HFFc6 (cell line): ENCODE data around the gene RAMP3. TPM values are rescaled to one million over a fixed set of nuclear protein-coding genes. Genes with fewer than 3 reads are reported as not detected.

Experiments used
- DNase-seq: peaks from one replicate; pipeline ENCODE4 v3.0.0-alpha.2; 2018
- H3K27ac Mint-ChIP-seq: 2 replicates; pipeline ENCODE4 v1.8.0; 2020; ENCODE audit warnings: mild to moderate bottlenecking, mixed read lengths
- H3K27me3 Mint-ChIP-seq: 2 replicates; pipeline ENCODE4 v1.8.0; 2021; ENCODE audit warnings: mild to moderate bottlenecking, moderate library complexity, mixed read lengths; ENCODE audit not compliant: insufficient read depth
- H3K36me3 Mint-ChIP-seq: 2 replicates; pipeline ENCODE4 v1.8.0; 2021; ENCODE audit warnings: low read depth, mixed read lengths
- H3K4me1 Mint-ChIP-seq: 2 replicates; pipeline ENCODE4 v1.8.0; 2020; ENCODE audit warnings: low read depth, mixed read lengths
- H3K4me3 Mint-ChIP-seq: 2 replicates; pipeline ENCODE4 v1.8.0; 2020; ENCODE audit warnings: mild to moderate bottlenecking, moderate library complexity, mixed read lengths
- H3K9me3 Mint-ChIP-seq: 2 replicates; pipeline ENCODE4 v1.8.0; 2020; ENCODE audit warnings: mild to moderate bottlenecking, mixed read lengths
- total RNA-seq, 6 experiments: library from RNA; stranded (reverse); fragmentation: NEBNext Ultra II Directional; extraction: Animal tissue kit (Norgen Biotek cat#: 25700); gene quantifications; 2 replicates in 1 of 6; 3 replicates in 5 of 6; pipeline ENCODE4 v1.2.3, GENCODE V29; 2021
- TF ChIP-seq, protein P1 (sequence below): fragments of 200-600 bp; sonication (generic); IDR thresholded peaks from 2 replicates; pipeline ENCODE4 v1.5.0; 2021; ENCODE audit warnings: antibody characterized with exemption, mild to moderate bottlenecking

Gene RAMP3
- total RNA-seq, 6 experiments from 2014 or later, result not detected

GRCh38 chr7:45212606-45213005 lies 55.0 kb downstream of the RAMP3 start:
- Mint-ChIP-seq H3K9me3 (no peaks in the 10 kb centered on the region), H3K4me3 (no peak overlapping the region), H3K36me3 (no peaks in the 10 kb centered on the region), H3K27ac (no peak overlapping the region), H3K4me1 (no peaks in the 10 kb centered on the region), H3K27me3 (peaks cover 50% of the 10 kb centered on the region)
- DNase-seq, result no peak
- TF ChIP-seq, protein P1, sequence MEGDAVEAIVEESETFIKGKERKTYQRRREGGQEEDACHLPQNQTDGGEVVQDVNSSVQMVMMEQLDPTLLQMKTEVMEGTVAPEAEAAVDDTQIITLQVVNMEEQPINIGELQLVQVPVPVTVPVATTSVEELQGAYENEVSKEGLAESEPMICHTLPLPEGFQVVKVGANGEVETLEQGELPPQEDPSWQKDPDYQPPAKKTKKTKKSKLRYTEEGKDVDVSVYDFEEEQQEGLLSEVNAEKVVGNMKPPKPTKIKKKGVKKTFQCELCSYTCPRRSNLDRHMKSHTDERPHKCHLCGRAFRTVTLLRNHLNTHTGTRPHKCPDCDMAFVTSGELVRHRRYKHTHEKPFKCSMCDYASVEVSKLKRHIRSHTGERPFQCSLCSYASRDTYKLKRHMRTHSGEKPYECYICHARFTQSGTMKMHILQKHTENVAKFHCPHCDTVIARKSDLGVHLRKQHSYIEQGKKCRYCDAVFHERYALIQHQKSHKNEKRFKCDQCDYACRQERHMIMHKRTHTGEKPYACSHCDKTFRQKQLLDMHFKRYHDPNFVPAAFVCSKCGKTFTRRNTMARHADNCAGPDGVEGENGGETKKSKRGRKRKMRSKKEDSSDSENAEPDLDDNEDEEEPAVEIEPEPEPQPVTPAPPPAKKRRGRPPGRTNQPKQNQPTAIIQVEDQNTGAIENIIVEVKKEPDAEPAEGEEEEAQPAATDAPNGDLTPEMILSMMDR, result no peak

GRCh38 chr7:45215601-45216062 lies 58.0 kb downstream of the RAMP3 start:
- H3K9me3 Mint-ChIP-seq, result no peaks in the 10 kb centered on the region
- H3K4me3 Mint-ChIP-seq, result no peak overlapping the region
- no peak for DNase-seq
- no peaks in the 10 kb centered on the region for H3K36me3 Mint-ChIP-seq
- H3K27ac Mint-ChIP-seq, result no peak overlapping the region
- TF ChIP-seq, protein P1, result no peak
- peaks cover 38% of the 10 kb centered on the region for H3K27me3 Mint-ChIP-seq
- no peaks in the 10 kb centered on the region for H3K4me1 Mint-ChIP-seq

DNA sequence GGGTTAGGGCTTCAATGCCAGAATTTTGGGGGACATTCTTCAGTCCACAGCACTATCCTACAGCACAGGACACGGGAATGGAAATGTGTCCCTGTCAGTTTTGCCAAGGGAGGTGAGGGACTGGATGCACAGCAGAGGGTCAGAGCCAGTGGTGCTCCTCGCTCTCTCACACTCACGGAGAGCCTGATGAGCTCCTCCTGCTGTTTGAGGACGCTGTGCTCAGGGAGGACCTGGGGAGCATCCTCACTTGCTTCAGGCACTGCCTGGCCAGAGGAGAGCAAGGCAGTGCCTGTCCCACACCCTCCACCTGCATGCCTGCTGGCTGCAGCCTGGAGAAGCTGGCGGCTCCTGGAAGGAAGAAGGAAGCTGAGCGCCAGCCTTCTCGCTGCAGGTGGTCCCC lies 58.6 kb downstream of the RAMP3 start:
- no peaks in the 10 kb centered on the region for H3K4me1 Mint-ChIP-seq
- peaks cover 37% of the 10 kb centered on the region for H3K27me3 Mint-ChIP-seq
- TF ChIP-seq, protein P1, result no peak
- no peak for DNase-seq
- H3K27ac Mint-ChIP-seq, result no peak overlapping the region
- no peaks in the 10 kb centered on the region for H3K9me3 Mint-ChIP-seq
- no peak overlapping the region for H3K4me3 Mint-ChIP-seq
- H3K36me3 Mint-ChIP-seq, result no peaks in the 10 kb centered on the region

- DNase-seq, result no peak
- Mint-ChIP-seq H3K27me3 (peaks cover 39% of the 10 kb centered on the region), H3K36me3 (no peaks in the 10 kb centered on the region), H3K4me1 (no peaks in the 10 kb centered on the region), H3K9me3 (no peaks in the 10 kb centered on the region), H3K27ac (no peak overlapping the region), H3K4me3 (no peak overlapping the region)
- TF ChIP-seq, protein P1, result no peak
These were observed 59.1 kb downstream of the RAMP3 start for GRCh38 chr7:45216622-45217165.

DNA sequence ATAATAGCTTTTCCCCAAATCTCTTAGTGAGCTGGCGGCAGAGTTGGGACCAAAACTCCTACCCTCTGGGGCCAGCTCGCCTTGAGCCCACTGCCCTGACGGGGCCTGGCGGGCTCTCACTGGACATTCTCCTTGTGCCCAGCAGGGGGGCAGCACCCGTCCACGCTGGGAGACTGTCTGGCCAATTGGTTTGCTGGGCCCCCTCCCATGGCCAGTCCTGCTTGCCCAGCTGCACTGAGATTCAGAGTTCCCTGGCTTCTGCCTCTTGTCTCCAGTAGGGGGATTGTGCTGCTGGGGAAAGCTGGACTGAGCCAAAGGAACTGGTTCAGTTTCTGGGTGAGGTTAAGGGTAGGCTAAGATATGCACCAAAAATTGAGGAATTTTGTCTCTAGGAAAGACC lies 59.8 kb downstream of the RAMP3 start:
- H3K4me1 Mint-ChIP-seq, result no peaks in the 10 kb centered on the region
- H3K27ac Mint-ChIP-seq, result no peak overlapping the region
- H3K36me3 Mint-ChIP-seq, result no peaks in the 10 kb centered on the region
- DNase-seq, result no peak
- H3K4me3 Mint-ChIP-seq, result no peak overlapping the region
- peaks cover 40% of the 10 kb centered on the region for H3K27me3 Mint-ChIP-seq
- no peaks in the 10 kb centered on the region for H3K9me3 Mint-ChIP-seq
- TF ChIP-seq, protein P1, result no peak

GRCh38 chr7:45219130-45219529 lies 61.5 kb downstream of the RAMP3 start:
- Mint-ChIP-seq H3K27ac (no peak overlapping the region), H3K27me3 (peaks cover 40% of the 10 kb centered on the region), H3K36me3 (no peaks in the 10 kb centered on the region), H3K9me3 (no peaks in the 10 kb centered on the region), H3K4me1 (no peaks in the 10 kb centered on the region), H3K4me3 (no peak overlapping the region)
- TF ChIP-seq, protein P1, result no peak
- DNase-seq, result no peak
